WERI-Rb-1 (cell line): ENCODE results near the gene BCAR1.

ENCODE experiments used
- DNase-seq: peaks from one replicate; pipeline ENCODE4 v3.0.0-alpha.2; 2020
- H3K27ac ChIP-seq: fragments of 250-450 bp; sonication (Bioruptor Pico); 2 replicates; pipeline ENCODE4 v1.5.1; 2020; ENCODE audit warnings: mild to moderate bottlenecking, moderate library complexity
- H3K27me3 ChIP-seq: fragments of 250-450 bp; sonication (Bioruptor Pico); 2 replicates; pipeline ENCODE4 v1.5.1; 2021; ENCODE audit warnings: mild to moderate bottlenecking, low read depth, moderate library complexity; ENCODE audit not compliant: insufficient read depth, severe bottlenecking
- H3K36me3 ChIP-seq: fragments of 250-450 bp; sonication (Bioruptor Pico); 2 replicates; pipeline ENCODE4 v1.5.1; 2020; ENCODE audit warnings: mild to moderate bottlenecking, moderate library complexity
- H3K4me3 ChIP-seq: 2 replicates; pipeline ENCODE4 v1.5.1; 2011; ENCODE audit warnings: low read depth, mild to moderate bottlenecking, control low read depth, low read length
- H3K9me3 ChIP-seq: fragments of 250-450 bp; sonication (Bioruptor Pico); 2 replicates; pipeline ENCODE4 v1.5.1; 2021; ENCODE audit warnings: mild to moderate bottlenecking, moderate library complexity; ENCODE audit not compliant: severe bottlenecking
- CTCF ChIP-seq: IDR thresholded peaks from 2 replicates; pipeline ENCODE4 v1.5.1; 2011; ENCODE audit warnings: low read depth, mild to moderate bottlenecking, control low read depth, inconsistent platforms, low read length

Gene BCAR1

GRCh38 chr16:75202069-75202590, 49.3 kb downstream of the BCAR1 start:
- Histone ChIP-seq H3K27me3 (no peaks in the 10 kb centered on the region), H3K27ac (no peak overlapping the region), H3K4me3 (no peak overlapping the region), H3K9me3 (no peaks in the 10 kb centered on the region), H3K36me3 (no peaks in the 10 kb centered on the region)
- DNase-seq = no peak
- TF ChIP-seq CTCF = no peak

- H3K27ac ChIP-seq = no peak overlapping the region
These were observed 53.3 kb downstream of the BCAR1 start for GRCh38 chr16:75198135-75198600.

GRCh38 chr16:75197522-75198134, 53.8 kb downstream of the BCAR1 start:
- no peaks in the 10 kb centered on the region for H3K9me3 ChIP-seq
- no peak for DNase-seq
- TF ChIP-seq CTCF = no peak

More at GRCh38 chr16:75198135-75198600, 53.3 kb downstream of the BCAR1 start:
- Histone ChIP-seq H3K9me3 (no peaks in the 10 kb centered on the region), H3K27me3 (no peaks in the 10 kb centered on the region), H3K36me3 (no peaks in the 10 kb centered on the region), H3K4me3 (no peak overlapping the region; the same call in 1 of the 2 replicates)
- TF ChIP-seq CTCF = no peak
- DNase-seq = no peak

GRCh38 chr16:75196836-75197235, 54.6 kb downstream of the BCAR1 start:
- no peaks in the 10 kb centered on the region for H3K27me3 ChIP-seq
- no peak overlapping the region for H3K4me3 ChIP-seq
- no peak overlapping the region for H3K27ac ChIP-seq
- H3K9me3 ChIP-seq = no peaks in the 10 kb centered on the region
- TF ChIP-seq CTCF = no peak
- no peaks in the 10 kb centered on the region for H3K36me3 ChIP-seq
- no peak for DNase-seq

More at GRCh38 chr16:75197522-75198134, 53.8 kb downstream of the BCAR1 start:
- no peaks in the 10 kb centered on the region for H3K36me3 ChIP-seq
- H3K27ac ChIP-seq = no peak overlapping the region
- no peak overlapping the region for H3K4me3 ChIP-seq
- no peaks in the 10 kb centered on the region for H3K27me3 ChIP-seq

GRCh38 chr16:75195811-75196790, 55.3 kb downstream of the BCAR1 start:
- no peak for TF ChIP-seq CTCF

More at GRCh38 chr16:75195811-75196790, 55.3 kb downstream of the BCAR1 start:
- Histone ChIP-seq H3K27ac (no peak overlapping the region), H3K27me3 (no peaks in the 10 kb centered on the region), H3K9me3 (no peaks in the 10 kb centered on the region), H3K36me3 (no peaks in the 10 kb centered on the region), H3K4me3 (no peak overlapping the region)
- peak; percentile 9 for DNase-seq
